Measurements from ENCODE around the gene TFCP2L1.

DNA sequence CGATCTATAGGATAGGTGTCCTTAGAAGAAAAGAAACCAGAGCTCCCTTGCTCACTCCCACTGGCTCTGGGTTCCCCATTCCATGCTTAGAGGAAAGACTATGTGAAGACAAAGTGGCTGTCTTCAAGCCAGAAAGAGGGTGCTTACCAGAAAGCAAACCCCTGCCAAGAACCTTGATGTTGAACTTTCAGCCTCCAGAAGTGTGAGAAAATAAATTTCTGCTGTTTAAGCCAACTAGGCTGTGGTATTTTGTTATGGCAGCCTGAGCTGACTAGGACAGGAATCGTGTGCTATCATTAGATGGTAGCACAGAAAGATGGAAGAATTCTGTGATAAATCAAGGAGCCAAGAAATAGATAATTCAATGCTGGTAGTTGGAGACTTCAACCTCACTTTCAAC, 19.9 kb upstream of the TFCP2L1 start:
- TF ChIP-seq POLR2AphosphoS5 (IDR thresholded peaks at IDR 0.05) = no peak
- no peak for TF ChIP-seq POLR2A (IDR thresholded peaks at IDR 0.05)
